ENCODE data around the gene NRXN2. TPM values are rescaled to one million over a fixed set of nuclear protein-coding genes. Genes with fewer than 3 reads are reported as not detected.

Gene NRXN2
- total and polyA plus RNA-seq, 7 donors = 0.44 to 5.2 (median 1.9) TPM

DNA sequence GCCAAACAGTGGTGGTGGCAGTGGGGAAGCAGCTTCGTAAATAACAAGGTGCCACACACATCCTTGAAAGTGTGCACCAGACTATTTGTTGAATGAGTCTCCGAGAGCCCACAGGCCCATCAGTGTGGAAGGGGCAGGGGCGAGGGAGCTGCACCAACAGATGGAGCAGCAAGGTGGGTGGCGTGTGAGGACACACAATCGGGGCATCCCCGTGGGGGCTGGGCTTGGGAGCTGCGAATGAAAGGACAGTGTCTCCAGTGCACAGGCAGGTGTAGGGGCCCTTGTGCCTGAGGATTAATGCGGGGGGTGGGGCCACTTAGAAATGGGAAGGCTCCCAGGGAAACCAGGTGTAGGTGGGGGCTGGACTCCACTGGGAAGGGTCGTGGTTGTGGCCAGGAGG, 2.8 kb downstream of the NRXN2 start:
- DNase-seq (no peak), ATAC-seq (no peak)
- H3K9me3 ChIP-seq = no peaks in the 10 kb centered on the region
- H3K4me1 ChIP-seq = peaks cover 5% of the 10 kb centered on the region
- peaks cover 0 to 37% (median 13%) of the 10 kb centered on the region in 3 donors for H3K27me3 ChIP-seq (ENCODE audit: insufficient read depth in 3 of 3, low read length in 2 of 3)
- H3K36me3 ChIP-seq (ENCODE audit: insufficient read depth in 1 of 2, low read depth in 1 of 2) = no peaks in the 10 kb centered on the region
- H3K27ac ChIP-seq = no peak overlapping the region
- H3K4me3 ChIP-seq = no peak overlapping the region
- WGBS, 3 donors = 64 to 80% (median 76%) methylated on average over 9 of the region's 9 CpGs
- intact Hi-C loops (cut with DNase I) = loop anchor here (5.0 to 10.0 kb wide), 3 partner anchors 33 to 275 kb away; no protein-coding TSS in a partner anchor
- TF ChIP-seq, protein P1, sequence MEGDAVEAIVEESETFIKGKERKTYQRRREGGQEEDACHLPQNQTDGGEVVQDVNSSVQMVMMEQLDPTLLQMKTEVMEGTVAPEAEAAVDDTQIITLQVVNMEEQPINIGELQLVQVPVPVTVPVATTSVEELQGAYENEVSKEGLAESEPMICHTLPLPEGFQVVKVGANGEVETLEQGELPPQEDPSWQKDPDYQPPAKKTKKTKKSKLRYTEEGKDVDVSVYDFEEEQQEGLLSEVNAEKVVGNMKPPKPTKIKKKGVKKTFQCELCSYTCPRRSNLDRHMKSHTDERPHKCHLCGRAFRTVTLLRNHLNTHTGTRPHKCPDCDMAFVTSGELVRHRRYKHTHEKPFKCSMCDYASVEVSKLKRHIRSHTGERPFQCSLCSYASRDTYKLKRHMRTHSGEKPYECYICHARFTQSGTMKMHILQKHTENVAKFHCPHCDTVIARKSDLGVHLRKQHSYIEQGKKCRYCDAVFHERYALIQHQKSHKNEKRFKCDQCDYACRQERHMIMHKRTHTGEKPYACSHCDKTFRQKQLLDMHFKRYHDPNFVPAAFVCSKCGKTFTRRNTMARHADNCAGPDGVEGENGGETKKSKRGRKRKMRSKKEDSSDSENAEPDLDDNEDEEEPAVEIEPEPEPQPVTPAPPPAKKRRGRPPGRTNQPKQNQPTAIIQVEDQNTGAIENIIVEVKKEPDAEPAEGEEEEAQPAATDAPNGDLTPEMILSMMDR (IDR thresholded peaks at IDR 0.05) = no peak

DNA sequence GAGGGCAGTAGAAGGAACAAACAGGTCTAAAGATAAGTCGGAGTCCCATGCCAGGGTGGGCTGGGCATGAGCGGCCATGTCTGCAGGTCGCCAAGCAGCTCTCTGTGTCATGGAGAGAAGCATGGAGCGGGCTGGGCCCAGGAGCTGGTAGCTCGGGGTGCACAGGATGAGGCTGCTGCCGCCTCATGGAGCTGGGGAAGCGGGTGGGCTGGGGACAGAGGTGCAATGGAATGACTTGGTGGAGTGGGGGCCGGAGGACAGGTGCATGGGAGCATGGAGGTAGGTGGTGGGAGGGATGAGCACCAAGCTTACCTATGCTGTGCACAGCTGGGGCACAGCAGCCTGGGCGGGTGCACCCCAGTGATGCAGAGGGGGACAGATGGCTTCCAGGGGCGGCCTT, 3.6 kb downstream of the NRXN2 start:
- 88 to 92% (median 90%) methylated on average over 10 of the region's 10 CpGs for WGBS, 3 donors
- no peak overlapping the region for H3K27ac ChIP-seq
- intact Hi-C loops (cut with DNase I) = no loop called here
- H3K9me3 ChIP-seq = no peaks in the 10 kb centered on the region
- H3K4me1 ChIP-seq = peaks cover 5% of the 10 kb centered on the region
- H3K36me3 ChIP-seq (ENCODE audit: insufficient read depth in 1 of 2, low read depth in 1 of 2) = no peaks in the 10 kb centered on the region
- ATAC-seq (no peak), DNase-seq (no peak)
- H3K27me3 ChIP-seq (ENCODE audit: insufficient read depth in 3 of 3, low read length in 2 of 3) = peaks cover 2 to 44% (median 14%) of the 10 kb centered on the region in 3 donors
- H3K4me3 ChIP-seq = no peak overlapping the region
- TF ChIP-seq, protein P1 (IDR thresholded peaks at IDR 0.05) = no peak

DNA sequence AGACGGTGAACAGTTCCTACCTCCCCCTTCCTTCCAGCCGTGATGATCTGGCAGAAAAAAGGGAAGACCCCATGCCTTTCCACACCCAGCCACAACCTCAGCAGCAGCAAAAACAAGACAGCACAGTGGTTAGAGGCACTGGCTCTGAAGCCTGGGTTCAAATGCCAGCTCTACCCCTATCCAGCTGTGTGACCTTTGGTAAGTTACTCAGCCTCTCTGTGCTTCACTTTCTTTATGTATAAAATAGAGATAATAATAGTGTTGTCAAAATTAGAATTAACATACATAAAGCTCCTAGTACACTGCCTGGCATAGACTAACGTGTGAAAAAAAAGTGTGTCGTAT, 4.2 kb downstream of the NRXN2 start:
- WGBS, 3 donors = 66 to 75% (median 71%) methylated on average over 3 to 4 of the region's 4 CpGs
- intact Hi-C loops (cut with DNase I) = no loop called here
- Histone ChIP-seq H3K27me3 (ENCODE audit: insufficient read depth in 3 of 3, low read length in 2 of 3) (peaks cover 2 to 51% (median 18%) of the 10 kb centered on the region in 3 donors), H3K36me3 (ENCODE audit: insufficient read depth in 1 of 2, low read depth in 1 of 2) (no peaks in the 10 kb centered on the region), H3K4me3 (no peak overlapping the region), H3K9me3 (no peaks in the 10 kb centered on the region), H3K27ac (no peak overlapping the region), H3K4me1 (peaks cover 5% of the 10 kb centered on the region)
- ATAC-seq (no peak), DNase-seq (no peak)
- TF ChIP-seq, protein P1 (IDR thresholded peaks at IDR 0.05) = no peak

DNA sequence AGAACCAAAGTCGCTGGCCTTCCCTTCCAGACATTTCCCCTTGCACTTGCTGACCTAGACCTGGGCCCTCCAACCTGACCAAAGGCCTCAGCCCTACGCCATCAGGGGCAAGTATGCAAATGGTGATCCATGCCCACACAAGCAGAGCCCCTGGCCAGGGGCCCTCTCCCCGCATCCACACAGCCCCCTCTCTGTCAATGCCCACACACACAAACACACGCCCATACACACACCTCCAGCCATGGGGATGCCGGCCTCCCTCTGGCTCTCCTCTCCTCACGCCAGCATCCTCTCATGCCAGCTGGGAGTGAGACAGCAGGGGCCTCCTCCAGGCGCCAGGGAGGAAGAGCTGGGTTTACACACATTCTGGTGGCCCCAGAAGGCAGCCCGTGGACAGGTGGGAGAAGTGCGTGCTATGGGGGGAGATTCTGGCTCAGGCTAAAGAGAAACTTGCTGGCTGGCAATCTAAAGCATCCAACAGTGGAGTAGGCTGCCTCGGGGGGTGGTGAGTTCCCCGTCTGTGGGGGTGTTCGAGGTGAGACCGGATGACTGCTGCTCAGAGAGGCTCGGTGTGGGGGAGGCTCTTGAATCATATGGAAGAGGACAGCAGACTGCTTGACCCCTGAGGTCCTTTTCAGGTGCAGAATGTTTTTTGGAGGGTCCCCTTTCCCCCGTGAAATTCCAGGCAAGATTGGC, 4.8 kb downstream of the NRXN2 start:
- Histone ChIP-seq H3K4me1 (peaks cover 1% of the 10 kb centered on the region), H3K27me3 (ENCODE audit: insufficient read depth in 3 of 3, low read length in 2 of 3) (peaks cover 5 to 53% (median 23%) of the 10 kb centered on the region in 3 donors), H3K4me3 (no peak overlapping the region), H3K9me3 (no peaks in the 10 kb centered on the region), H3K27ac (no peak overlapping the region), H3K36me3 (ENCODE audit: insufficient read depth in 1 of 2, low read depth in 1 of 2) (no peaks in the 10 kb centered on the region)
- ATAC-seq (no peak), DNase-seq (no peak)
- TF ChIP-seq, protein P1 (IDR thresholded peaks at IDR 0.05) = no peak
- intact Hi-C loops (cut with DNase I) = no loop called here
- 64 to 79% (median 65%) methylated on average over 14 to 15 of the region's 15 CpGs for WGBS, 3 donors

DNA sequence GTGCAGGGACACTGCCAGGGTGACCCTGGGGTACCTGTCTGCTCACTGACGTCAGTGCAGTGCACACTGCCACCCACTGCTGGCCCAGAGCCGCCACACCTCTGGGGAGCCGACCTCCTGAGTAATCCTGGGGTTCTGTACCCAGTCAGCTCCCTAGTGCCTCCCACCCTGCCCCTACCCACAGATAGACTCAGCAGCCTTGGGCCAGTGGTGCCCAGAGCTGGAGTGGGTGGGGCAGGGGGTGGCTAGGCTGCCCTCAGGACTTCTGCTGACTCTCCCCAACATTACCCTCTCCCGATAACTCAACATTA, 5.8 kb downstream of the NRXN2 start:
- Histone ChIP-seq H3K4me1 (no peaks in the 10 kb centered on the region), H3K36me3 (ENCODE audit: insufficient read depth in 1 of 2, low read depth in 1 of 2) (no peaks in the 10 kb centered on the region), H3K27ac (no peak overlapping the region), H3K9me3 (no peaks in the 10 kb centered on the region), H3K4me3 (no peak overlapping the region), H3K27me3 (ENCODE audit: insufficient read depth in 3 of 3, low read length in 2 of 3) (peaks cover 5 to 64% (median 26%) of the 10 kb centered on the region in 3 donors)
- intact Hi-C loops (cut with DNase I) = no loop called here
- ATAC-seq = peak in 1 of 4 donors; percentile 7
- 74 to 83% (median 81%) methylated on average over 4 of the region's 4 CpGs for whole genome bisulfite sequencing, 3 donors
- TF ChIP-seq, protein P1 (IDR thresholded peaks at IDR 0.05) = no peak
- no peak for DNase-seq
